Progenitor cell of endocrine pancreas (in vitro differentiated cells): Measurements from ENCODE around the gene PLXNC1. TPM values are rescaled to one million over a fixed set of nuclear protein-coding genes. Genes with fewer than 3 reads are reported as not detected.

Experiments used
- DNase-seq: peaks from one replicate; pipeline ENCODE4 v3.0.0; 2021; ENCODE audit warnings: low spot score; ENCODE audit not compliant: unreplicated experiment
- H3K27ac Mint-ChIP-seq: 2 replicates; pipeline ENCODE4 v1.8.0; 2021; ENCODE audit warnings: mild to moderate bottlenecking, moderate library complexity, mixed read lengths
- H3K27me3 Mint-ChIP-seq: 2 replicates; pipeline ENCODE4 v1.8.0; 2021; ENCODE audit warnings: mixed read lengths
- H3K36me3 Mint-ChIP-seq: 2 replicates; pipeline ENCODE4 v1.8.0; 2022; ENCODE audit warnings: mixed read lengths; ENCODE audit not compliant: insufficient read depth
- H3K4me1 Mint-ChIP-seq: 2 replicates; pipeline ENCODE4 v1.8.0; 2021; ENCODE audit warnings: low read depth, mixed read lengths
- H3K4me3 Mint-ChIP-seq: 2 replicates; pipeline ENCODE4 v1.8.0; 2021; ENCODE audit warnings: low read depth, mild to moderate bottlenecking, moderate library complexity, mixed read lengths
- H3K9me3 Mint-ChIP-seq: 2 replicates; pipeline ENCODE4 v1.8.0; 2021; ENCODE audit warnings: low read depth, mixed read lengths
- CTCF ChIP-seq: fragments of 200-600 bp; sonication (generic); IDR thresholded peaks from one replicate; pipeline ENCODE4 v1.5.0; 2021; ENCODE audit warnings: antibody characterized with exemption, mild to moderate bottlenecking; ENCODE audit not compliant: unreplicated experiment
- total RNA-seq: library from RNA; stranded (reverse); gene quantifications from 2 replicates; pipeline ENCODE4 v1.2.1, GENCODE V29; 2021

PLXNC1 gene
- total RNA-seq, 1 donor from 2014 or later, result 25.7 TPM

GRCh38 chr12:94261119-94261518 lies 112.7 kb downstream of the PLXNC1 start:
- H3K4me1 Mint-ChIP-seq, result peaks cover 14% of the 10 kb centered on the region

GRCh38 chr12:94261786-94262185 lies 113.4 kb downstream of the PLXNC1 start:
- Mint-ChIP-seq H3K4me1 (peaks cover 8% of the 10 kb centered on the region), H3K36me3 (peaks cover 16% of the 10 kb centered on the region), H3K4me3 (no peak overlapping the region), H3K27me3 (no peaks in the 10 kb centered on the region), H3K27ac (no peak overlapping the region), H3K9me3 (no peaks in the 10 kb centered on the region)
- TF ChIP-seq CTCF, result no peak
- no peak for DNase-seq

More at GRCh38 chr12:94261119-94261518, 112.7 kb downstream of the PLXNC1 start:
- no peak overlapping the region for H3K4me3 Mint-ChIP-seq
- no peak for TF ChIP-seq CTCF
- no peaks in the 10 kb centered on the region for H3K9me3 Mint-ChIP-seq
- H3K36me3 Mint-ChIP-seq, result peaks cover 16% of the 10 kb centered on the region
- no peaks in the 10 kb centered on the region for H3K27me3 Mint-ChIP-seq
- H3K27ac Mint-ChIP-seq, result no peak overlapping the region
- no peak for DNase-seq

GRCh38 chr12:94262228-94263010 lies 114.0 kb downstream of the PLXNC1 start:
- Mint-ChIP-seq H3K9me3 (no peaks in the 10 kb centered on the region), H3K4me1 (peaks cover 3% of the 10 kb centered on the region), H3K4me3 (no peak overlapping the region), H3K36me3 (peaks cover 16% of the 10 kb centered on the region), H3K27me3 (no peaks in the 10 kb centered on the region), H3K27ac (peak overlapping the region; percentile 49)
- TF ChIP-seq CTCF, result no peak
- no peak for DNase-seq

- Mint-ChIP-seq H3K4me1 (peaks cover 3% of the 10 kb centered on the region), H3K9me3 (no peaks in the 10 kb centered on the region), H3K27ac (peak overlapping the region; percentile 49), H3K4me3 (no peak overlapping the region), H3K27me3 (no peaks in the 10 kb centered on the region), H3K36me3 (peaks cover 16% of the 10 kb centered on the region)
- no peak for DNase-seq
- no peak for TF ChIP-seq CTCF
These were observed 114.8 kb downstream of the PLXNC1 start for GRCh38 chr12:94263011-94263811.

- H3K4me1 Mint-ChIP-seq, result peaks cover 3% of the 10 kb centered on the region
These were observed 115.7 kb downstream of the PLXNC1 start for GRCh38 chr12:94263905-94264561.

More at GRCh38 chr12:94263905-94264561, 115.7 kb downstream of the PLXNC1 start:
- H3K27ac Mint-ChIP-seq, result no peak overlapping the region
- H3K36me3 Mint-ChIP-seq, result peaks cover 16% of the 10 kb centered on the region
- no peaks in the 10 kb centered on the region for H3K27me3 Mint-ChIP-seq
- no peak for TF ChIP-seq CTCF
- no peaks in the 10 kb centered on the region for H3K9me3 Mint-ChIP-seq
- DNase-seq, result no peak
- no peak overlapping the region for H3K4me3 Mint-ChIP-seq
